Thoracic aorta (tissue), 2 donors: Measurements from ENCODE around the gene COX17. TPM values are rescaled to one million over a fixed set of nuclear protein-coding genes. Genes with fewer than 3 reads are reported as not detected.
A peak's percentile ranks its signal among the peaks of the same experiment; 100 is the strongest.

Source experiments
- ATAC-seq: fragments of 150-250 bp; one replicate; pipeline ENCODE4 v1.8.0; 2017; ENCODE audit warnings: low read depth; ENCODE audit not compliant: insufficient number of reproducible peaks, low FRiP score
- DNase-seq: peaks from one replicate; pipeline ENCODE4 v3.0.0-alpha.2; 2020; ENCODE audit warnings: low spot score
- H3K27ac ChIP-seq, 2 donors: fragments of 200-600 bp; sonication (generic); 1 replicate in 1 of 2; 2 replicates in 1 of 2; pipeline ENCODE4 v1.5.1; 2016; ENCODE audit warnings: mild to moderate bottlenecking in 2 of 2, moderate library complexity in 2 of 2
- H3K27me3 ChIP-seq: fragments of 200-600 bp; sonication (generic); replicated peaks from 2 replicates; pipeline ENCODE4 v1.6.0; 2016; ENCODE audit warnings: mild to moderate bottlenecking; ENCODE audit not compliant: insufficient read depth
- H3K36me3 ChIP-seq: fragments of 200-600 bp; sonication (generic); one replicate; pipeline ENCODE4 v1.5.1; 2016
- H3K4me1 ChIP-seq, 2 donors: fragments of 200-600 bp; sonication (generic); 1 replicate in 1 of 2; 2 replicates in 1 of 2; pipeline versions ENCODE4 v1.5.1 to v1.6.0; 2016; ENCODE audit warnings: low read depth in 2 of 2, mild to moderate bottlenecking in 1 of 2; ENCODE audit not compliant: control insufficient read depth in 1 of 2
- H3K4me3 ChIP-seq: fragments of 200-600 bp; sonication (generic); 2 replicates; pipeline ENCODE4 v1.5.1; 2016; ENCODE audit warnings: mild to moderate bottlenecking
- H3K9me3 ChIP-seq: fragments of 200-600 bp; sonication (generic); 2 replicates; pipeline ENCODE4 v1.5.1; 2016
- CTCF ChIP-seq: fragments of 200-600 bp; sonication (generic); IDR thresholded peaks from one replicate; pipeline ENCODE4 v1.5.1; 2019; ENCODE audit warnings: antibody characterized with exemption
- total RNA-seq, 2 donors: library from RNA; depleted of rRNA; stranded (reverse); fragments of >200 nt; gene quantifications; one replicate each; pipeline versions ENCODE4 v1.1.0 to v1.2.3, GENCODE V29; 2016

The COX17 gene
- total RNA-seq, 2 donors from 2014 or later, result 15.2 to 51.3 TPM

DNA sequence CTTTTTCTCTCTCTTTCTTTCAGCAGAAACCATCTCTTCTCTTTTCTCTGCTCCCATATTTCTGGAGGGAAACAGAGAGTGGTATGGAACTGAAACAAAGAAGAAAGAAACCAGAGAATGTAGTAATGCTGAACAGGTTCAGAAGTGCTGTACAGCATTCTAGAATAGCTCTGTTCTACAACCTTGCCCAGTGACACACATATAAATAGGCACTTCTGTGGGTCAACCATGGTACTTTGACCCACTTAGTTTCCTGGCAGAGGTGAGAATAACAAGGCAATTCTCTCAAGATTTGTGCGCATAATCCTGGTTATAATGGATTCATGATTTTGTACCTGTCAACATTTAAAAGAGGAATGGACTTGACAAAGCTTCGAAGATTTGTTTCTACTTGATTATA is 37.9 kb upstream of the COX17 start:
- Histone ChIP-seq H3K4me3 (no peak overlapping the region), H3K4me1 (no peaks in the 10 kb centered on the region), H3K27me3 (no peaks in the 10 kb centered on the region), H3K9me3 (no peaks in the 10 kb centered on the region), H3K36me3 (no peaks in the 10 kb centered on the region), H3K27ac (no peak overlapping the region)
- no peak for DNase-seq
- ATAC-seq, result no peak
- TF ChIP-seq CTCF, result no peak

- no peak overlapping the region for H3K27ac ChIP-seq
- TF ChIP-seq CTCF, result no peak
- DNase-seq, result no peak
Measured at GRCh38 chr3:119703820-119704531, 26.8 kb upstream of the COX17 start.

GRCh38 chr3:119702530-119703527 is 25.6 kb upstream of the COX17 start, which contains the start of gene CFAP91:
Gene CFAP91, plus strand, starts transcription at chr3:119703022. Its CDS starts 77 bp downstream, at chr3:119703099.
- Histone ChIP-seq H3K4me3 (peak within 1 kb of the TSS; percentile 78), H3K27me3 (no peaks in the 10 kb centered on the region), H3K27ac (peak within 1 kb of the TSS in 1 of 2 donors; percentile 11), H3K36me3 (no peaks in the 10 kb centered on the region), H3K9me3 (no peaks in the 10 kb centered on the region), H3K4me1 (peaks cover 3 to 11% of the 10 kb centered on the region in 2 donors)
- DNase-seq (peak; percentile 98), ATAC-seq (peak; percentile 90)
- TF ChIP-seq CTCF, result no peak

More at GRCh38 chr3:119703820-119704531, 26.8 kb upstream of the COX17 start:
- no peak for ATAC-seq
- Histone ChIP-seq H3K9me3 (no peaks in the 10 kb centered on the region), H3K36me3 (no peaks in the 10 kb centered on the region), H3K4me1 (peaks cover 3 to 11% of the 10 kb centered on the region in 2 donors), H3K4me3 (peak overlapping the region; percentile 78), H3K27me3 (no peaks in the 10 kb centered on the region)

- DNase-seq (no peak), ATAC-seq (no peak)
- no peak overlapping the region for H3K4me3 ChIP-seq
- peaks cover 3 to 11% of the 10 kb centered on the region in 2 donors for H3K4me1 ChIP-seq
- H3K27ac ChIP-seq, result no peak overlapping the region
- H3K36me3 ChIP-seq, result no peaks in the 10 kb centered on the region
- H3K27me3 ChIP-seq, result no peaks in the 10 kb centered on the region
- no peaks in the 10 kb centered on the region for H3K9me3 ChIP-seq
- no peak for TF ChIP-seq CTCF
Measured at GRCh38 chr3:119700920-119701734, 23.9 kb upstream of the COX17 start.
